GM12878 (cell line): ENCODE results near the gene LDLRAD4. TPM values are rescaled to one million over a fixed set of nuclear protein-coding genes. Genes with fewer than 3 reads are reported as not detected.

ENCODE experiments used
- BRCA1 ChIP-seq: IDR thresholded peaks from 2 replicates; pipeline ENCODE4 v1.6.1; 2011; ENCODE audit warnings: low read depth, low read length, improper control_type of control experiment
- CBX5 ChIP-seq: sonication (generic); IDR thresholded peaks from 2 replicates; pipeline ENCODE4 v1.6.1; 2016; ENCODE audit warnings: low read depth, moderate library complexity, mild to moderate bottlenecking, inconsistent platforms
- DPF2 ChIP-seq: fragments of 450-650 bp; IDR thresholded peaks from 2 replicates; pipeline ENCODE4 v1.6.1; 2017; ENCODE audit warnings: mild to moderate bottlenecking
- IRF5 ChIP-seq: fragments of 450-650 bp; IDR thresholded peaks from 2 replicates; pipeline ENCODE4 v1.6.1; 2017; ENCODE audit warnings: borderline replicate concordance
- MEF2B ChIP-seq: fragments of 450-650 bp; IDR thresholded peaks from 2 replicates; pipeline ENCODE4 v1.6.1; 2018; ENCODE audit warnings: mild to moderate bottlenecking, moderate library complexity; ENCODE audit not compliant: partially characterized antibody, poor library complexity, severe bottlenecking
- POU2F2 ChIP-seq: IDR thresholded peaks from 3 replicates; pipeline ENCODE4 v1.6.1; 2011; ENCODE audit warnings: low read depth, mild to moderate bottlenecking, low read length, borderline replicate concordance
- RAD21 ChIP-seq: IDR thresholded peaks from 2 replicates; pipeline ENCODE4 v1.6.1; 2011; ENCODE audit warnings: mild to moderate bottlenecking, low read depth, low read length, moderate library complexity; ENCODE audit not compliant: insufficient read depth
- RB1 ChIP-seq: fragments of 450-650 bp; formaldehyde crosslinking; IDR thresholded peaks from 2 replicates; pipeline ENCODE4 v1.6.1; 2017; ENCODE audit warnings: mild to moderate bottlenecking, borderline replicate concordance
- RCOR1 ChIP-seq: conservative IDR thresholded peaks from 2 replicates; pipeline ENCODE4 v1.6.1; 2012; ENCODE audit warnings: low read depth, low read length, improper control_type of control experiment
- SMAD5 ChIP-seq: IDR thresholded peaks from 2 replicates; pipeline ENCODE4 v1.6.1; 2016; ENCODE audit warnings: antibody characterized with exemption, low read depth
- STAT3 ChIP-seq: IDR thresholded peaks from 2 replicates; pipeline ENCODE4 v1.6.1; 2011; ENCODE audit warnings: low read depth, low read length, improper control_type of control experiment
- WRNIP1 ChIP-seq: IDR thresholded peaks from 2 replicates; pipeline ENCODE4 v1.6.1; 2011; ENCODE audit warnings: low read depth, low read length, improper control_type of control experiment, borderline replicate concordance
- ZNF207 ChIP-seq: fragments of 450-650 bp; IDR thresholded peaks from 2 replicates; pipeline ENCODE4 v1.6.1; 2014; ENCODE audit warnings: antibody characterized with exemption, mild to moderate bottlenecking, borderline replicate concordance
- ZNF217 ChIP-seq: fragments of 450-650 bp; IDR thresholded peaks from 2 replicates; pipeline ENCODE4 v1.6.1; 2017; ENCODE audit warnings: antibody characterized with exemption, mild to moderate bottlenecking
- ZZZ3 ChIP-seq: IDR thresholded peaks from 2 replicates; pipeline ENCODE4 v1.6.1; 2011; ENCODE audit warnings: low read depth; ENCODE audit not compliant: control insufficient read depth, insufficient read length
- polyA plus RNA-seq, 11 experiments: library from polyadenylated mRNA; depleted of rRNA in 4 of 11; unstranded in 6 of 11; stranded (reverse) in 5 of 11; fragments of >200 nt; fragmentation: Nextera tagmentation in 4 of 11; fragmentation: Illumina TruSeq in 1 of 11; extraction: Ambion mirVana in 4 of 11; extraction: Trizol in 1 of 11; gene quantifications; 1 replicate in 1 of 11; 2 replicates in 10 of 11; pipeline versions ENCODE4 v1.2.1 to v1.2.3, GENCODE V29; 2011 to 2016; ENCODE audit warnings: inconsistent platforms in 2 of 11, missing spikeins in 2 of 11, low read depth in 1 of 11
- total RNA-seq, 4 experiments: library from RNA; depleted of rRNA in 3 of 4; stranded (reverse); fragments of >200 nt in 3 of 4; fragmentation: Illumina TruSeq in 1 of 4; extraction: Trizol in 1 of 4; gene quantifications; 2 replicates each; pipeline versions ENCODE4 v1.2.1 to v1.2.3, GENCODE V29; 2013 to 2021
- TF ChIP-seq, protein P1 (sequence below): fragments of 450-650 bp; IDR thresholded peaks from 2 replicates; pipeline ENCODE4 v1.6.1; 2017; ENCODE audit warnings: mild to moderate bottlenecking, moderate library complexity
- TF ChIP-seq, protein P2 (sequence below): fragments of 450-650 bp; IDR thresholded peaks from 2 replicates; pipeline ENCODE4 v1.6.1; 2016; ENCODE audit warnings: mild to moderate bottlenecking, moderate library complexity, borderline replicate concordance

The LDLRAD4 gene
- total and polyA plus RNA-seq, 10 of the 15 experiments (the other 5 are each of a cell fraction or from before 2014, with no cell fraction given), result 2.7 to 16.8 (median 11.2) TPM

GRCh38 chr18:13597068-13597467 is 378.5 kb downstream of the LDLRAD4 start (continued):
- TF ChIP-seq ZNF217 (peak; percentile 78; the same call in 1 of the 2 replicates), BRCA1 (no peak), RCOR1 (no peak), MEF2B (peak; percentile 39), ZZZ3 (no peak), IRF5 (no peak), CBX5 (peak; percentile 100), STAT3 (no peak), SMAD5 (no peak), ZNF207 (peak; percentile 81; the same call in 1 of the 2 replicates), DPF2 (no peak), RAD21 (no peak), POU2F2 (no peak), RB1 (no peak; the same call in 1 of the 2 replicates), WRNIP1 (no peak)
- TF ChIP-seq, protein P1, sequence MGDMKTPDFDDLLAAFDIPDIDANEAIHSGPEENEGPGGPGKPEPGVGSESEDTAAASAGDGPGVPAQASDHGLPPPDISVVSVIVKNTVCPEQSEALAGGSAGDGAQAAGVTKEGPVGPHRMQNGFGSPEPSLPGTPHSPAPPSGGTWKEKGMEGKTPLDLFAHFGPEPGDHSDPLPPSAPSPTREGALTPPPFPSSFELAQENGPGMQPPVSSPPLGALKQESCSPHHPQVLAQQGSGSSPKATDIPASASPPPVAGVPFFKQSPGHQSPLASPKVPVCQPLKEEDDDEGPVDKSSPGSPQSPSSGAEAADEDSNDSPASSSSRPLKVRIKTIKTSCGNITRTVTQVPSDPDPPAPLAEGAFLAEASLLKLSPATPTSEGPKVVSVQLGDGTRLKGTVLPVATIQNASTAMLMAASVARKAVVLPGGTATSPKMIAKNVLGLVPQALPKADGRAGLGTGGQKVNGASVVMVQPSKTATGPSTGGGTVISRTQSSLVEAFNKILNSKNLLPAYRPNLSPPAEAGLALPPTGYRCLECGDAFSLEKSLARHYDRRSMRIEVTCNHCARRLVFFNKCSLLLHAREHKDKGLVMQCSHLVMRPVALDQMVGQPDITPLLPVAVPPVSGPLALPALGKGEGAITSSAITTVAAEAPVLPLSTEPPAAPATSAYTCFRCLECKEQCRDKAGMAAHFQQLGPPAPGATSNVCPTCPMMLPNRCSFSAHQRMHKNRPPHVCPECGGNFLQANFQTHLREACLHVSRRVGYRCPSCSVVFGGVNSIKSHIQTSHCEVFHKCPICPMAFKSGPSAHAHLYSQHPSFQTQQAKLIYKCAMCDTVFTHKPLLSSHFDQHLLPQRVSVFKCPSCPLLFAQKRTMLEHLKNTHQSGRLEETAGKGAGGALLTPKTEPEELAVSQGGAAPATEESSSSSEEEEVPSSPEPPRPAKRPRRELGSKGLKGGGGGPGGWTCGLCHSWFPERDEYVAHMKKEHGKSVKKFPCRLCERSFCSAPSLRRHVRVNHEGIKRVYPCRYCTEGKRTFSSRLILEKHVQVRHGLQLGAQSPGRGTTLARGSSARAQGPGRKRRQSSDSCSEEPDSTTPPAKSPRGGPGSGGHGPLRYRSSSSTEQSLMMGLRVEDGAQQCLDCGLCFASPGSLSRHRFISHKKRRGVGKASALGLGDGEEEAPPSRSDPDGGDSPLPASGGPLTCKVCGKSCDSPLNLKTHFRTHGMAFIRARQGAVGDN, result peak; percentile 45; the same call in 1 of the 2 replicates
- TF ChIP-seq, protein P2, sequence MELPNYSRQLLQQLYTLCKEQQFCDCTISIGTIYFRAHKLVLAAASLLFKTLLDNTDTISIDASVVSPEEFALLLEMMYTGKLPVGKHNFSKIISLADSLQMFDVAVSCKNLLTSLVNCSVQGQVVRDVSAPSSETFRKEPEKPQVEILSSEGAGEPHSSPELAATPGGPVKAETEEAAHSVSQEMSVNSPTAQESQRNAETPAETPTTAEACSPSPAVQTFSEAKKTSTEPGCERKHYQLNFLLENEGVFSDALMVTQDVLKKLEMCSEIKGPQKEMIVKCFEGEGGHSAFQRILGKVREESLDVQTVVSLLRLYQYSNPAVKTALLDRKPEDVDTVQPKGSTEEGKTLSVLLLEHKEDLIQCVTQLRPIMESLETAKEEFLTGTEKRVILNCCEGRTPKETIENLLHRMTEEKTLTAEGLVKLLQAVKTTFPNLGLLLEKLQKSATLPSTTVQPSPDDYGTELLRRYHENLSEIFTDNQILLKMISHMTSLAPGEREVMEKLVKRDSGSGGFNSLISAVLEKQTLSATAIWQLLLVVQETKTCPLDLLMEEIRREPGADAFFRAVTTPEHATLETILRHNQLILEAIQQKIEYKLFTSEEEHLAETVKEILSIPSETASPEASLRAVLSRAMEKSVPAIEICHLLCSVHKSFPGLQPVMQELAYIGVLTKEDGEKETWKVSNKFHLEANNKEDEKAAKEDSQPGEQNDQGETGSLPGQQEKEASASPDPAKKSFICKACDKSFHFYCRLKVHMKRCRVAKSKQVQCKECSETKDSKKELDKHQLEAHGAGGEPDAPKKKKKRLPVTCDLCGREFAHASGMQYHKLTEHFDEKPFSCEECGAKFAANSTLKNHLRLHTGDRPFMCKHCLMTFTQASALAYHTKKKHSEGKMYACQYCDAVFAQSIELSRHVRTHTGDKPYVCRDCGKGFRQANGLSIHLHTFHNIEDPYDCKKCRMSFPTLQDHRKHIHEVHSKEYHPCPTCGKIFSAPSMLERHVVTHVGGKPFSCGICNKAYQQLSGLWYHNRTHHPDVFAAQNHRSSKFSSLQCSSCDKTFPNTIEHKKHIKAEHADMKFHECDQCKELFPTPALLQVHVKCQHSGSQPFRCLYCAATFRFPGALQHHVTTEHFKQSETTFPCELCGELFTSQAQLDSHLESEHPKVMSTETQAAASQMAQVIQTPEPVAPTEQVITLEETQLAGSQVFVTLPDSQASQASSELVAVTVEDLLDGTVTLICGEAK, result no peak
